ENCODE results near the gene CTDSP2.
"Not testable (repeated sequence)": the region's sequence is repeated elsewhere in the genome, so short reads cannot be mapped to it uniquely, and the experiment has no call there.

Gene CTDSP2

GRCh38 chr12:57823131-57823907 is 23.2 kb downstream of the CTDSP2 start:
- peaks cover 15% of the 10 kb centered on the region for H3K36me3 ChIP-seq (ENCODE audit: insufficient read depth, low read length)
- no peak overlapping the region for H3K9ac ChIP-seq (ENCODE audit: low read depth, low read length)
- H3K9me3 ChIP-seq (ENCODE audit: control insufficient read depth, insufficient read depth, low read length) = no peaks in the 10 kb centered on the region
- no peaks in the 10 kb centered on the region for H3K4me1 ChIP-seq (ENCODE audit: insufficient read depth, low read length)

- no peaks in the 10 kb centered on the region for H3K9me3 ChIP-seq (ENCODE audit: control insufficient read depth, insufficient read depth, low read length)
- H3K36me3 ChIP-seq (ENCODE audit: insufficient read depth, low read length) = peaks cover 11% of the 10 kb centered on the region
- no peak overlapping the region for H3K9ac ChIP-seq (ENCODE audit: low read depth, low read length)
- H3K4me1 ChIP-seq (ENCODE audit: insufficient read depth, low read length) = no peaks in the 10 kb centered on the region
Measured at GRCh38 chr12:57822392-57823130, 24.0 kb downstream of the CTDSP2 start.

- no peaks in the 10 kb centered on the region for H3K9me3 ChIP-seq (ENCODE audit: control insufficient read depth, insufficient read depth, low read length)
- H3K36me3 ChIP-seq (ENCODE audit: insufficient read depth, low read length) = 0 out of 2 replicates have a peak, but pooled peaks cover 4% of the 10 kb centered on the region
- H3K9ac ChIP-seq (ENCODE audit: low read depth, low read length) = no peak overlapping the region
- no peaks in the 10 kb centered on the region for H3K4me1 ChIP-seq (ENCODE audit: insufficient read depth, low read length)
Measured at GRCh38 chr12:57821474-57822214, 24.9 kb downstream of the CTDSP2 start.

GRCh38 chr12:57821015-57821414 is 25.5 kb downstream of the CTDSP2 start:
- H3K4me1 ChIP-seq (ENCODE audit: insufficient read depth, low read length); H3K9ac ChIP-seq (ENCODE audit: low read depth, low read length): not testable (repeated sequence)

GRCh38 chr12:57820119-57820518 is 26.4 kb downstream of the CTDSP2 start:
- not testable (repeated sequence) for H3K9ac ChIP-seq (ENCODE audit: low read depth, low read length); H3K36me3 ChIP-seq (ENCODE audit: insufficient read depth, low read length); H3K4me1 ChIP-seq (ENCODE audit: insufficient read depth, low read length); H3K9me3 ChIP-seq (ENCODE audit: control insufficient read depth, insufficient read depth, low read length)

More at GRCh38 chr12:57821015-57821414, 25.5 kb downstream of the CTDSP2 start:
- not testable (repeated sequence) for H3K36me3 ChIP-seq (ENCODE audit: insufficient read depth, low read length); H3K9me3 ChIP-seq (ENCODE audit: control insufficient read depth, insufficient read depth, low read length)

GRCh38 chr12:57817990-57818331 is 28.6 kb downstream of the CTDSP2 start:
- not testable (repeated sequence) for H3K36me3 ChIP-seq (ENCODE audit: insufficient read depth, low read length); H3K9ac ChIP-seq (ENCODE audit: low read depth, low read length); H3K9me3 ChIP-seq (ENCODE audit: control insufficient read depth, insufficient read depth, low read length); H3K4me1 ChIP-seq (ENCODE audit: insufficient read depth, low read length)

- H3K9ac ChIP-seq (ENCODE audit: low read depth, low read length) = no peak overlapping the region
- H3K36me3 ChIP-seq (ENCODE audit: insufficient read depth, low read length) = no peaks in the 10 kb centered on the region
- H3K9me3 ChIP-seq (ENCODE audit: control insufficient read depth, insufficient read depth, low read length) = no peaks in the 10 kb centered on the region
- no peaks in the 10 kb centered on the region for H3K4me1 ChIP-seq (ENCODE audit: insufficient read depth, low read length)
Measured at GRCh38 chr12:57817261-57817989, 29.1 kb downstream of the CTDSP2 start.

GRCh38 chr12:57816855-57817151 is 29.7 kb downstream of the CTDSP2 start:
- no peaks in the 10 kb centered on the region for H3K36me3 ChIP-seq (ENCODE audit: insufficient read depth, low read length)
- no peaks in the 10 kb centered on the region for H3K4me1 ChIP-seq (ENCODE audit: insufficient read depth, low read length)
- H3K9me3 ChIP-seq (ENCODE audit: control insufficient read depth, insufficient read depth, low read length) = no peaks in the 10 kb centered on the region
- H3K9ac ChIP-seq (ENCODE audit: low read depth, low read length) = no peak overlapping the region

GRCh38 chr12:57816001-57816854 is 30.3 kb downstream of the CTDSP2 start:
- Histone ChIP-seq H3K9me3 (ENCODE audit: control insufficient read depth, insufficient read depth, low read length) (no peaks in the 10 kb centered on the region), H3K4me1 (ENCODE audit: insufficient read depth, low read length) (no peaks in the 10 kb centered on the region), H3K9ac (ENCODE audit: low read depth, low read length) (no peak overlapping the region), H3K36me3 (ENCODE audit: insufficient read depth, low read length) (no peaks in the 10 kb centered on the region)

- Histone ChIP-seq H3K36me3 (ENCODE audit: insufficient read depth, low read length) (no peaks in the 10 kb centered on the region), H3K9me3 (ENCODE audit: control insufficient read depth, insufficient read depth, low read length) (no peaks in the 10 kb centered on the region), H3K4me1 (ENCODE audit: insufficient read depth, low read length) (no peaks in the 10 kb centered on the region), H3K9ac (ENCODE audit: low read depth, low read length) (no peak overlapping the region)
Measured at GRCh38 chr12:57815177-57816000, 31.1 kb downstream of the CTDSP2 start.

- H3K36me3 ChIP-seq (ENCODE audit: insufficient read depth, low read length) = no peaks in the 10 kb centered on the region; the same call in 1 of the 2 replicates
- H3K4me1 ChIP-seq (ENCODE audit: insufficient read depth, low read length) = no peaks in the 10 kb centered on the region
- no peaks in the 10 kb centered on the region for H3K9me3 ChIP-seq (ENCODE audit: control insufficient read depth, insufficient read depth, low read length)
- H3K9ac ChIP-seq (ENCODE audit: low read depth, low read length) = no peak overlapping the region
Measured at GRCh38 chr12:57813971-57814772, 32.4 kb downstream of the CTDSP2 start.

GRCh38 chr12:57813111-57813970 is 33.2 kb downstream of the CTDSP2 start:
- Histone ChIP-seq H3K9me3 (ENCODE audit: control insufficient read depth, insufficient read depth, low read length) (no peaks in the 10 kb centered on the region), H3K4me1 (ENCODE audit: insufficient read depth, low read length) (no peaks in the 10 kb centered on the region), H3K9ac (ENCODE audit: low read depth, low read length) (no peak overlapping the region), H3K36me3 (ENCODE audit: insufficient read depth, low read length) (peaks cover 4% of the 10 kb centered on the region)

Data from ES-I3 (cell line).